Anterior cingulate cortex (tissue), 58 donors: ENCODE measurements around the gene SLC4A9.

Experiments used
- DNase-seq, 58 donors: peaks; one replicate each; lab custom pipeline; 2025; lab: John Stamatoyannopoulos, UW

Gene SLC4A9

GRCh38 chr5:140360101-140360500 lies at the start of gene SLC4A9:
SLC4A9 (plus strand) TSS chr5:140360194; CDS start chr5:140360237, 43 bp downstream.
- no peak for DNase-seq

GRCh38 chr5:140310434-140310833 lies 49.6 kb upstream of the SLC4A9 start:
- DNase-seq = no peak

- no peak for DNase-seq
These were observed 49.0 kb upstream of the SLC4A9 start for GRCh38 chr5:140311011-140311467.

GRCh38 chr5:140312067-140312790 lies 47.8 kb upstream of the SLC4A9 start:
- DNase-seq = no peak

GRCh38 chr5:140312791-140313189 lies 47.2 kb upstream of the SLC4A9 start:
- no peak for DNase-seq

- DNase-seq = no peak
These were observed 42.1 kb upstream of the SLC4A9 start for GRCh38 chr5:140317859-140318258.

- DNase-seq = no peak
These were observed 41.2 kb upstream of the SLC4A9 start for GRCh38 chr5:140318792-140319191.

GRCh38 chr5:140319833-140320232 lies 40.2 kb upstream of the SLC4A9 start:
- DNase-seq = no peak

GRCh38 chr5:140321796-140322195 lies 38.2 kb upstream of the SLC4A9 start:
- DNase-seq = peak in 30 of 58 donors; percentile 4 to 59 (median 26)

- peak in 47 of 58 donors; percentile 11 to 72 (median 38) for DNase-seq
These were observed 37.0 kb upstream of the SLC4A9 start for GRCh38 chr5:140322751-140323731.

- DNase-seq = no peak
These were observed 35.9 kb upstream of the SLC4A9 start for GRCh38 chr5:140324041-140324600.

- no peak for DNase-seq
These were observed 35.3 kb upstream of the SLC4A9 start for GRCh38 chr5:140324617-140325241.

GRCh38 chr5:140325486-140325885 lies 34.5 kb upstream of the SLC4A9 start:
- DNase-seq = no peak

- no peak for DNase-seq
These were observed 32.4 kb upstream of the SLC4A9 start for GRCh38 chr5:140327589-140327988.

- DNase-seq = no peak
These were observed 31.8 kb upstream of the SLC4A9 start for GRCh38 chr5:140328036-140328764.

GRCh38 chr5:140329739-140330481 lies 30.1 kb upstream of the SLC4A9 start:
- DNase-seq = no peak

GRCh38 chr5:140331638-140332037 lies 28.4 kb upstream of the SLC4A9 start:
- no peak for DNase-seq

GRCh38 chr5:140336388-140336787 lies 23.6 kb upstream of the SLC4A9 start:
- no peak for DNase-seq

- no peak for DNase-seq
These were observed 22.1 kb upstream of the SLC4A9 start for GRCh38 chr5:140337880-140338279.
